ENCODE results near the gene CASP10.

DNA sequence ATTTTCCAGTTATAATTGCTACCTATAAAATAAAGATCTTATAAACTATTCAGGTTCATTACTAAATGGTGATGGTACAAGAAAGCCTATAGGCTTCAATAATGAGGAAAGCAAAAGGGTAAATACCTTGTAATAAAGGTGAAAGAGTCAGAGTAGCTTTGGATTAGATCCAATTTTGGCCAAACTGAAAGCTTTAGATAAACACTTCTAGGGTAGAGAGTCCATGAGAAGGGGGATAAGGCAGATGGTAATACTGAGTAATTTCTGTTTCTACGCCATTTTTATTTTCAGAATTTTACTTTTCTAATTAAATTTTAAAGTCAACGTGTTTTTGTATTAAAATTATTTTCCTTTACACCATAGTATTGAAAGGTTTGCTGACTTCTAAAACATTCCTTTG, 86.8 kb downstream of the CASP10 start:
- TF ChIP-seq, protein P1, sequence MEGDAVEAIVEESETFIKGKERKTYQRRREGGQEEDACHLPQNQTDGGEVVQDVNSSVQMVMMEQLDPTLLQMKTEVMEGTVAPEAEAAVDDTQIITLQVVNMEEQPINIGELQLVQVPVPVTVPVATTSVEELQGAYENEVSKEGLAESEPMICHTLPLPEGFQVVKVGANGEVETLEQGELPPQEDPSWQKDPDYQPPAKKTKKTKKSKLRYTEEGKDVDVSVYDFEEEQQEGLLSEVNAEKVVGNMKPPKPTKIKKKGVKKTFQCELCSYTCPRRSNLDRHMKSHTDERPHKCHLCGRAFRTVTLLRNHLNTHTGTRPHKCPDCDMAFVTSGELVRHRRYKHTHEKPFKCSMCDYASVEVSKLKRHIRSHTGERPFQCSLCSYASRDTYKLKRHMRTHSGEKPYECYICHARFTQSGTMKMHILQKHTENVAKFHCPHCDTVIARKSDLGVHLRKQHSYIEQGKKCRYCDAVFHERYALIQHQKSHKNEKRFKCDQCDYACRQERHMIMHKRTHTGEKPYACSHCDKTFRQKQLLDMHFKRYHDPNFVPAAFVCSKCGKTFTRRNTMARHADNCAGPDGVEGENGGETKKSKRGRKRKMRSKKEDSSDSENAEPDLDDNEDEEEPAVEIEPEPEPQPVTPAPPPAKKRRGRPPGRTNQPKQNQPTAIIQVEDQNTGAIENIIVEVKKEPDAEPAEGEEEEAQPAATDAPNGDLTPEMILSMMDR (IDR thresholded peaks at IDR 0.05), result no peak
- no peak for TF ChIP-seq EP300 (IDR thresholded peaks at IDR 0.05)
- TF ChIP-seq POLR2AphosphoS5 (IDR thresholded peaks at IDR 0.05), result no peak

Measured in stomach (tissue), 4 donors.